ENCODE data around the gene AFDN.

Gene AFDN

GRCh38 chr6:167881327-167881726 is 54.6 kb downstream of the AFDN start:
- DNase-seq, result no peak

GRCh38 chr6:167882244-167882643 is 55.5 kb downstream of the AFDN start:
- DNase-seq, result no peak

GRCh38 chr6:167888098-167888497 is 61.4 kb downstream of the AFDN start:
- DNase-seq, result no peak

GRCh38 chr6:167892835-167893815 is 66.4 kb downstream of the AFDN start:
- DNase-seq, result no peak

GRCh38 chr6:167894965-167895364 is 68.3 kb downstream of the AFDN start:
- DNase-seq, result no peak

- no peak for DNase-seq
Measured at GRCh38 chr6:167896648-167897047, 69.9 kb downstream of the AFDN start.

- no peak for DNase-seq
Measured at GRCh38 chr6:167898673-167899311, 72.1 kb downstream of the AFDN start.

- no peak for DNase-seq
Measured at GRCh38 chr6:167904791-167905190, 78.1 kb downstream of the AFDN start.

- DNase-seq, result no peak
Measured at GRCh38 chr6:167906899-167907298, 80.2 kb downstream of the AFDN start.

- DNase-seq, result no peak
Measured at GRCh38 chr6:167907837-167908681, 81.3 kb downstream of the AFDN start.

- DNase-seq, result no peak
Measured at GRCh38 chr6:167910007-167910406, 83.3 kb downstream of the AFDN start.

GRCh38 chr6:167910652-167911051 is 83.9 kb downstream of the AFDN start:
- DNase-seq, result no peak

- no peak for DNase-seq
Measured at GRCh38 chr6:167912494-167912893, 85.8 kb downstream of the AFDN start.

GRCh38 chr6:167913699-167914098 is 87.0 kb downstream of the AFDN start:
- DNase-seq, result no peak

- no peak for DNase-seq
Measured at GRCh38 chr6:167915139-167915538, 88.4 kb downstream of the AFDN start.

- DNase-seq, result no peak
Measured at GRCh38 chr6:167917551-167918154, 90.9 kb downstream of the AFDN start.

- no peak for DNase-seq
Measured at GRCh38 chr6:167918548-167919278, 92.0 kb downstream of the AFDN start.

- DNase-seq, result no peak
Measured at GRCh38 chr6:167919349-167919748, 92.6 kb downstream of the AFDN start.

GRCh38 chr6:167920165-167920564 is 93.5 kb downstream of the AFDN start:
- DNase-seq, result no peak

GRCh38 chr6:167921831-167922230 is 95.1 kb downstream of the AFDN start:
- DNase-seq, result no peak

GRCh38 chr6:167925026-167925425 is 98.3 kb downstream of the AFDN start:
- no peak for DNase-seq

- DNase-seq, result no peak
Measured at GRCh38 chr6:167927246-167927645, 100.5 kb downstream of the AFDN start.
